Liver (tissue), 9 donors: ENCODE data around the gene SLC39A10. TPM values are rescaled to one million over a fixed set of nuclear protein-coding genes. Genes with fewer than 3 reads are reported as not detected.

Experiments
- DNase-seq: peaks from one replicate; pipeline ENCODE4 v3.0.0-alpha.2; 2017; ENCODE audit warnings: low spot score
- H3K27ac ChIP-seq, 2 donors: one replicate each; pipeline ENCODE4 v1.7.0; 2013; ENCODE audit warnings: inconsistent platforms in 2 of 2, low read length in 2 of 2, control low read depth in 1 of 2, low read depth in 1 of 2, mild to moderate bottlenecking in 1 of 2
- H3K27me3 ChIP-seq, 4 donors: one replicate each; pipeline versions ENCODE4 v1.6.1 to v1.7.0; 2013; ENCODE audit warnings: low read length in 3 of 4, inconsistent platforms in 1 of 4, mild to moderate bottlenecking in 1 of 4, moderate library complexity in 1 of 4; ENCODE audit not compliant: control insufficient read depth in 4 of 4, insufficient read depth in 4 of 4
- H3K36me3 ChIP-seq, 4 donors: one replicate each; pipeline versions ENCODE4 v1.6.1 to v1.7.0; 2013; ENCODE audit warnings: low read length in 3 of 4, mild to moderate bottlenecking in 3 of 4, low read depth in 1 of 4, moderate library complexity in 1 of 4; ENCODE audit not compliant: control insufficient read depth in 4 of 4, insufficient read depth in 3 of 4
- H3K4me1 ChIP-seq, 4 donors: one replicate each; pipeline versions ENCODE4 v1.6.1 to v1.7.0; 2013; ENCODE audit warnings: low read length in 3 of 4, mild to moderate bottlenecking in 3 of 4, moderate library complexity in 1 of 4; ENCODE audit not compliant: control insufficient read depth in 4 of 4, insufficient read depth in 4 of 4
- H3K4me3 ChIP-seq, 3 donors: one replicate each; pipeline versions ENCODE4 v1.6.1 to v1.7.0; 2013; ENCODE audit warnings: low read length in 3 of 3, control low read depth in 1 of 3, low read depth in 1 of 3, mild to moderate bottlenecking in 1 of 3
- H3K9ac ChIP-seq, 2 donors: one replicate each; pipeline ENCODE4 v1.7.0; 2013; ENCODE audit warnings: low read length in 2 of 2, mild to moderate bottlenecking in 2 of 2, moderate library complexity in 2 of 2, control low read depth in 1 of 2, low read depth in 1 of 2
- H3K9me3 ChIP-seq, 4 donors: one replicate each; pipeline versions ENCODE4 v1.6.1 to v1.7.0; 2013; ENCODE audit warnings: low read length in 3 of 4; ENCODE audit not compliant: control insufficient read depth in 4 of 4
- ATF3 ChIP-seq: IDR thresholded peaks from 2 replicates; pipeline ENCODE4 v1.6.1; 2016; ENCODE audit warnings: antibody characterized with exemption
- CTCF ChIP-seq: fragments of 150-350 bp; IDR thresholded peaks from 2 replicates; pipeline ENCODE4 v1.5.1; 2017; ENCODE audit warnings: improper control_type of control experiment, low read depth, low read length; ENCODE audit not compliant: missing input control
- FOXA2 ChIP-seq: IDR thresholded peaks from 2 replicates; pipeline ENCODE4 v1.6.1; 2016; ENCODE audit warnings: antibody characterized with exemption
- GABPA ChIP-seq, 2 donors: IDR thresholded peaks in 1 of 2; conservative IDR thresholded peaks in 1 of 2; 2 replicates each; pipeline ENCODE4 v1.6.1; 2016; ENCODE audit warnings: antibody characterized with exemption in 2 of 2, mild to moderate bottlenecking in 1 of 2, moderate library complexity in 1 of 2
- HNF4A ChIP-seq, 2 donors: conservative IDR thresholded peaks; 2 replicates each; pipeline ENCODE4 v1.6.1; 2016; ENCODE audit warnings: antibody characterized with exemption in 2 of 2, mild to moderate bottlenecking in 2 of 2
- RAD21 ChIP-seq, 2 donors: IDR thresholded peaks; 2 replicates each; pipeline ENCODE4 v1.6.1; 2016; ENCODE audit warnings: antibody characterized with exemption in 2 of 2, mild to moderate bottlenecking in 2 of 2
- REST ChIP-seq: IDR thresholded peaks from 2 replicates; pipeline ENCODE4 v1.6.1; 2016; ENCODE audit warnings: antibody characterized with exemption, mild to moderate bottlenecking
- RXRA ChIP-seq, 2 donors: IDR thresholded peaks; 2 replicates each; pipeline ENCODE4 v1.6.1; 2017 to 2018; ENCODE audit warnings: antibody characterized with exemption in 2 of 2, mild to moderate bottlenecking in 1 of 2
- SP1 ChIP-seq: IDR thresholded peaks from 2 replicates; pipeline ENCODE4 v1.6.1; 2018; ENCODE audit warnings: antibody characterized with exemption, mild to moderate bottlenecking
- TAF1 ChIP-seq: conservative IDR thresholded peaks from 2 replicates; pipeline ENCODE4 v1.6.1; 2016; ENCODE audit warnings: antibody characterized with exemption, mild to moderate bottlenecking
- YY1 ChIP-seq: IDR thresholded peaks from 2 replicates; pipeline ENCODE4 v1.6.1; 2016; ENCODE audit warnings: antibody characterized with exemption, mild to moderate bottlenecking
- ZBTB33 ChIP-seq: IDR thresholded peaks from 2 replicates; pipeline ENCODE4 v1.6.1; 2016; ENCODE audit warnings: antibody characterized with exemption
- WGBS: extraction: QIAGEN DNeasy Blood & Tissue Kit; methylation state at CpG from one replicate; pipeline ENCODE4 v1.1.7; 2013; 5-methylcytosine and 5-hydroxymethylcytosine counted together
- polyA plus RNA-seq, 2 donors: library from polyadenylated mRNA; stranded (reverse) in 1 of 2; unstranded in 1 of 2; fragments of 200-250 nt in 1 of 2; fragments of >200 nt in 1 of 2; fragmentation: Nextera tagmentation in 1 of 2; extraction: Ambion mirVana in 1 of 2; gene quantifications; one replicate each; pipeline versions ENCODE4 v1.2.1 to v1.2.3, GENCODE V29; 2013 to 2015
- total RNA-seq, 2 donors: library from RNA; depleted of rRNA; stranded (reverse); fragments of >200 nt; gene quantifications; one replicate each; pipeline ENCODE4 v1.2.3, GENCODE V29; 2014
- donor health status: healthy.
- donor health status: healthy.
- donor health status: healthy.
- donor health status: healthy.
- donor health status: healthy.

The SLC39A10 gene
- total and polyA plus RNA-seq, 4 donors = 0.98 to 7.5 (median 3.4) TPM

- no peaks in the 10 kb centered on the region for H3K27me3 ChIP-seq
- H3K4me1 ChIP-seq = no peaks in the 10 kb centered on the region
- H3K4me3 ChIP-seq = no peak overlapping the region
- WGBS = 86% methylated on average over 3 of the region's 3 CpGs
- no peak overlapping the region for H3K9ac ChIP-seq
- DNase-seq = no peak
- no peak overlapping the region for H3K27ac ChIP-seq
- no peak for TF ChIP-seq GABPA (IDR thresholded peaks at IDR 0.05 in 1 of 2, conservative IDR thresholded peaks at IDR 0.05 in 1 of 2)
- TF ChIP-seq CTCF = no peak
- TF ChIP-seq RXRA (IDR thresholded peaks at IDR 0.05) = no peak
- no peak for TF ChIP-seq ATF3
- no peak for TF ChIP-seq SP1
- no peak for TF ChIP-seq TAF1
- no peak for TF ChIP-seq HNF4A (conservative IDR thresholded peaks at IDR 0.05)
- no peak for TF ChIP-seq RAD21 (IDR thresholded peaks at IDR 0.05)
- no peak for TF ChIP-seq FOXA2
- TF ChIP-seq REST = no peak
- TF ChIP-seq ZBTB33 = no peak
- H3K9me3 ChIP-seq = no peaks in the 10 kb centered on the region
- no peaks in the 10 kb centered on the region for H3K36me3 ChIP-seq
Measured at GRCh38 chr2:195620501-195620900, 36.5 kb upstream of the SLC39A10 start.

GRCh38 chr2:195622966-195623365 lies 34.1 kb upstream of the SLC39A10 start:
- Histone ChIP-seq H3K27me3 (no peaks in the 10 kb centered on the region), H3K4me3 (no peak overlapping the region), H3K36me3 (no peaks in the 10 kb centered on the region), H3K9ac (no peak overlapping the region), H3K9me3 (no peaks in the 10 kb centered on the region), H3K27ac (no peak overlapping the region), H3K4me1 (no peaks in the 10 kb centered on the region)
- no peak for DNase-seq
- TF ChIP-seq HNF4A (conservative IDR thresholded peaks at IDR 0.05) (no peak), YY1 (no peak)
